Measurements from ENCODE around the gene MYO16. TPM values are rescaled to one million over a fixed set of nuclear protein-coding genes. Genes with fewer than 3 reads are reported as not detected.
A peak's percentile ranks its signal among the peaks of the same experiment; 100 is the strongest.

Gene MYO16
- total and polyA plus RNA-seq, 3 experiments from 2014 or later, result 0.15 to 0.38 TPM; not detected in 1

- H3K9me3 Mint-ChIP-seq, result peaks cover 0 to 8% (median 1%) of the 10 kb centered on the region in 5 donors
- Histone ChIP-seq H3K9me3 (ENCODE audit: low read length) (no peaks in the 10 kb centered on the region), H3K4me3 (ENCODE audit: low read length) (no peak overlapping the region), H3K36me3 (ENCODE audit: insufficient read depth, low read length) (no peaks in the 10 kb centered on the region), H3K27me3 (ENCODE audit: insufficient read depth, low read length, poor library complexity, severe bottlenecking) (no peaks in the 10 kb centered on the region), H3K27ac (ENCODE audit: low read depth, low read length) (no peak overlapping the region), H3K4me1 (ENCODE audit: insufficient read depth, low read length) (no peaks in the 10 kb centered on the region)
- peaks cover 0 to 6% of the 10 kb centered on the region in 2 donors for H3K27me3 Mint-ChIP-seq
- H3K4me3 Mint-ChIP-seq, result no peak overlapping the region
- ChIA-PET CTCF (no interaction called here), POLR2A (no interaction called here)
- H3K36me3 Mint-ChIP-seq, result no peaks in the 10 kb centered on the region
- no peak for DNase-seq
- no peak overlapping the region for H3K27ac Mint-ChIP-seq
- H3K4me1 Mint-ChIP-seq, result peaks cover 4 to 10% (median 5%) of the 10 kb centered on the region in 3 donors
Measured at GRCh38 chr13:109111141-109111540, 481.7 kb downstream of the MYO16 start.

DNA sequence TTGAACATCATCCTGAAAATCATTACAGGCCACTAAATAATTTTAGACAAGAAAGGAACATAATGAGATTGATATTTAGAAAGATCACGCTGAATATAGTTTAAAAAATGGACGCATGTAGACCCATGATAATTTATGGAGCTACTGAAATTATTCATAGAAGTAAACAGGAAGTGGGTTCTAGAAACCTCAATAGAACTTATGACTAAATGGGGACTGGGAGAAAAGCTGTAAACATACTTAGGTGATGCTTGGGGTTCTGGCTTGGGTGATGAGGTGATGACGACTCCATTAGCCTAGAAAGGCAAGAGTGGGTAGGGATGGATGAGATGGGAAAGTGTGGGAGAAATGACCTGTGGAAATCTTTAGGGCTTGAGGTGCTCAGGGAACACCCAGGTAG is 484.0 kb downstream of the MYO16 start:
- DNase-seq, result no peak
- Mint-ChIP-seq H3K9me3 (peaks cover 0 to 8% (median 1%) of the 10 kb centered on the region in 5 donors), H3K4me1 (peaks cover 4 to 10% (median 5%) of the 10 kb centered on the region in 3 donors), H3K4me3 (no peak overlapping the region), H3K27ac (peak overlapping the region in 1 of 8 donors; percentile 3), H3K27me3 (peaks cover 0 to 3% of the 10 kb centered on the region in 2 donors), H3K36me3 (no peaks in the 10 kb centered on the region)
- H3K27ac ChIP-seq (ENCODE audit: low read depth, low read length), result no peak overlapping the region
- ChIA-PET CTCF (no interaction called here), POLR2A (no interaction called here)
- no peaks in the 10 kb centered on the region for H3K36me3 ChIP-seq (ENCODE audit: insufficient read depth, low read length)
- no peaks in the 10 kb centered on the region for H3K4me1 ChIP-seq (ENCODE audit: insufficient read depth, low read length)
- H3K9me3 ChIP-seq (ENCODE audit: low read length), result no peaks in the 10 kb centered on the region
- H3K27me3 ChIP-seq (ENCODE audit: insufficient read depth, low read length, poor library complexity, severe bottlenecking), result no peaks in the 10 kb centered on the region
- H3K4me3 ChIP-seq (ENCODE audit: low read length), result no peak overlapping the region

- ChIA-PET CTCF (no interaction called here), POLR2A (no interaction called here)
- Histone ChIP-seq H3K4me3 (ENCODE audit: low read length) (no peak overlapping the region), H3K4me1 (ENCODE audit: insufficient read depth, low read length) (no peaks in the 10 kb centered on the region), H3K27me3 (ENCODE audit: insufficient read depth, low read length, poor library complexity, severe bottlenecking) (no peaks in the 10 kb centered on the region), H3K36me3 (ENCODE audit: insufficient read depth, low read length) (no peaks in the 10 kb centered on the region), H3K27ac (ENCODE audit: low read depth, low read length) (no peak overlapping the region), H3K9me3 (ENCODE audit: low read length) (no peaks in the 10 kb centered on the region)
- Mint-ChIP-seq H3K27me3 (peaks cover 0 to 3% of the 10 kb centered on the region in 2 donors), H3K4me1 (peaks cover 4 to 10% (median 5%) of the 10 kb centered on the region in 3 donors), H3K4me3 (no peak overlapping the region), H3K27ac (no peak overlapping the region), H3K36me3 (no peaks in the 10 kb centered on the region), H3K9me3 (peaks cover 0 to 6% (median 1%) of the 10 kb centered on the region in 5 donors)
- DNase-seq, result no peak
Measured at GRCh38 chr13:109114162-109114561, 484.8 kb downstream of the MYO16 start.

- H3K27ac ChIP-seq (ENCODE audit: low read depth, low read length), result no peak overlapping the region
- no peaks in the 10 kb centered on the region for H3K9me3 ChIP-seq (ENCODE audit: low read length)
- Mint-ChIP-seq H3K9me3 (peaks cover 0 to 6% (median 1%) of the 10 kb centered on the region in 5 donors), H3K27ac (no peak overlapping the region), H3K36me3 (no peaks in the 10 kb centered on the region), H3K27me3 (peaks cover 0 to 3% of the 10 kb centered on the region in 2 donors), H3K4me1 (peaks cover 4 to 10% (median 5%) of the 10 kb centered on the region in 3 donors), H3K4me3 (no peak overlapping the region)
- H3K36me3 ChIP-seq (ENCODE audit: insufficient read depth, low read length), result no peaks in the 10 kb centered on the region
- ChIA-PET CTCF (no interaction called here), POLR2A (interaction anchor here (0.6 kb wide), 1 partner anchor 1152 kb away, joined by 6 read pairs; no protein-coding TSS in a partner anchor)
- H3K4me1 ChIP-seq (ENCODE audit: insufficient read depth, low read length), result no peaks in the 10 kb centered on the region
- H3K4me3 ChIP-seq (ENCODE audit: low read length), result no peak overlapping the region
- DNase-seq, result no peak
- H3K27me3 ChIP-seq (ENCODE audit: insufficient read depth, low read length, poor library complexity, severe bottlenecking), result no peaks in the 10 kb centered on the region
Measured at GRCh38 chr13:109114991-109115390, 485.6 kb downstream of the MYO16 start.

- H3K4me3 Mint-ChIP-seq, result no peak overlapping the region
- CTCF ChIA-PET, result no interaction called here
- no peak for DNase-seq
Measured at GRCh38 chr13:109118521-109118920, 489.1 kb downstream of the MYO16 start.

GRCh38 chr13:109119896-109120295 is 490.5 kb downstream of the MYO16 start:
- CTCF ChIA-PET, result no interaction called here

More at GRCh38 chr13:109118521-109118920, 489.1 kb downstream of the MYO16 start:
- H3K27me3 ChIP-seq (ENCODE audit: insufficient read depth, low read length, poor library complexity, severe bottlenecking), result no peaks in the 10 kb centered on the region
- H3K36me3 ChIP-seq (ENCODE audit: insufficient read depth, low read length), result no peaks in the 10 kb centered on the region
- POLR2A ChIA-PET, result no interaction called here
- no peak overlapping the region for H3K27ac Mint-ChIP-seq
- H3K4me3 ChIP-seq (ENCODE audit: low read length), result no peak overlapping the region
- no peaks in the 10 kb centered on the region for H3K36me3 Mint-ChIP-seq
- H3K4me1 Mint-ChIP-seq, result peaks cover 3% of the 10 kb centered on the region in 3 donors
- no peaks in the 10 kb centered on the region for H3K4me1 ChIP-seq (ENCODE audit: insufficient read depth, low read length)
- H3K9me3 ChIP-seq (ENCODE audit: low read length), result no peaks in the 10 kb centered on the region
- peaks cover 0 to 7% (median 0%) of the 10 kb centered on the region in 5 donors for H3K9me3 Mint-ChIP-seq
- peaks cover 0 to 3% of the 10 kb centered on the region in 2 donors for H3K27me3 Mint-ChIP-seq
- no peak overlapping the region for H3K27ac ChIP-seq (ENCODE audit: low read depth, low read length)

GRCh38 chr13:109121826-109122225 is 492.4 kb downstream of the MYO16 start:
- peaks cover 0 to 2% (median 0%) of the 10 kb centered on the region in 3 donors for H3K36me3 Mint-ChIP-seq
- H3K9me3 Mint-ChIP-seq, result peaks cover 0 to 5% (median 0%) of the 10 kb centered on the region in 5 donors
- DNase-seq, result no peak
- H3K27me3 Mint-ChIP-seq, result no peaks in the 10 kb centered on the region
- no peak overlapping the region for H3K4me3 ChIP-seq (ENCODE audit: low read length)
- no peak overlapping the region for H3K27ac Mint-ChIP-seq
- H3K36me3 ChIP-seq (ENCODE audit: insufficient read depth, low read length), result no peaks in the 10 kb centered on the region
- H3K27ac ChIP-seq (ENCODE audit: low read depth, low read length), result no peak overlapping the region
- no peak overlapping the region for H3K4me3 Mint-ChIP-seq
- H3K27me3 ChIP-seq (ENCODE audit: insufficient read depth, low read length, poor library complexity, severe bottlenecking), result no peaks in the 10 kb centered on the region
- ChIA-PET POLR2A (no interaction called here), CTCF (no interaction called here)
- no peaks in the 10 kb centered on the region for H3K4me1 Mint-ChIP-seq
- no peaks in the 10 kb centered on the region for H3K4me1 ChIP-seq (ENCODE audit: insufficient read depth, low read length)
- no peaks in the 10 kb centered on the region for H3K9me3 ChIP-seq (ENCODE audit: low read length)

More at GRCh38 chr13:109119896-109120295, 490.5 kb downstream of the MYO16 start:
- Histone ChIP-seq H3K4me1 (ENCODE audit: insufficient read depth, low read length) (no peaks in the 10 kb centered on the region), H3K27me3 (ENCODE audit: insufficient read depth, low read length, poor library complexity, severe bottlenecking) (no peaks in the 10 kb centered on the region), H3K36me3 (ENCODE audit: insufficient read depth, low read length) (no peaks in the 10 kb centered on the region), H3K9me3 (ENCODE audit: low read length) (no peaks in the 10 kb centered on the region), H3K4me3 (ENCODE audit: low read length) (no peak overlapping the region), H3K27ac (ENCODE audit: low read depth, low read length) (no peak overlapping the region)
- Mint-ChIP-seq H3K4me3 (no peak overlapping the region), H3K36me3 (no peaks in the 10 kb centered on the region), H3K27ac (no peak overlapping the region), H3K9me3 (peaks cover 0 to 5% (median 0%) of the 10 kb centered on the region in 5 donors), H3K27me3 (no peaks in the 10 kb centered on the region), H3K4me1 (no peaks in the 10 kb centered on the region)
- POLR2A ChIA-PET, result no interaction called here
- DNase-seq, result no peak

DNA sequence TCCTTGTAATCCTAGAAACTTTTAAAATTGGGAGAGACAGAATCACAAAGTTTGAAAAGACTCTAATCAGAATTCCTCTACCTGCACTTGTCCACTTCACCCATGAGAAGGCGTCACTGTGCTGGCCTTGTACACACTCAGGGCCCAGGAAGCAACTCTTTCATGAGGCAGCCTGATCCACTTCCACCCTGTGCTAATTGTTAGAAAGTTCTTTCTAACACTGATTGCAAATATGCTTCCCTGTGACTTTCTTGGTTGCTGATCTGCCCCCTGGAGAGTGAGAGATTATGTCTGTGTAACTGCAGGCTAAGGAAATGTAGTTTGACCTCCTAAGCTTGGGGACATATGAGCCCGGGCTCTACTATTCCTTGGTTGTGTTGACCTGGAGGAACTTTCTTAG is 494.6 kb downstream of the MYO16 start:
- Histone ChIP-seq H3K4me1 (ENCODE audit: insufficient read depth, low read length) (no peaks in the 10 kb centered on the region), H3K4me3 (ENCODE audit: low read length) (no peak overlapping the region), H3K9me3 (ENCODE audit: low read length) (no peaks in the 10 kb centered on the region), H3K27me3 (ENCODE audit: insufficient read depth, low read length, poor library complexity, severe bottlenecking) (no peaks in the 10 kb centered on the region), H3K27ac (ENCODE audit: low read depth, low read length) (no peak overlapping the region), H3K36me3 (ENCODE audit: insufficient read depth, low read length) (no peaks in the 10 kb centered on the region)
- Mint-ChIP-seq H3K27ac (no peak overlapping the region), H3K9me3 (peaks cover 0 to 3% (median 0%) of the 10 kb centered on the region in 5 donors), H3K4me1 (no peaks in the 10 kb centered on the region), H3K4me3 (no peak overlapping the region), H3K27me3 (no peaks in the 10 kb centered on the region), H3K36me3 (peaks cover 0 to 2% (median 0%) of the 10 kb centered on the region in 3 donors)
- ChIA-PET POLR2A (no interaction called here), CTCF (no interaction called here)
- DNase-seq, result no peak

All from CD8-positive, alpha-beta memory T cell (primary cell).